H1 (cell line): ENCODE results near the gene DCDC2C. TPM values are rescaled to one million over a fixed set of nuclear protein-coding genes. Genes with fewer than 3 reads are reported as not detected.

Source experiments
- CTCF ChIA-PET: fragments of 300-600 bp; sonication (Branson Sonifier 250); formaldehyde crosslinking; loops from one replicate; lab custom pipeline; 2021; ENCODE audit not compliant: partially characterized antibody; lab: Charles Lee
- POLR2A ChIA-PET: fragments of 300-600 bp; sonication (Branson Sonifier 250); formaldehyde crosslinking; loops from one replicate; lab custom pipeline; 2021; ENCODE audit warnings: inconsistent platforms; ENCODE audit not compliant: partially characterized antibody; lab: Charles Lee
- DNase-seq, 2 experiments: peaks; one replicate each; pipeline versions ENCODE4 v3.0.0 to v3.0.0-alpha.2; 2010 to 2022; ENCODE audit warnings: low spot score in 2 of 2, low read depth in 1 of 2, mixed read lengths in 1 of 2
- FAIRE-seq: peaks from 2 replicates; lab custom pipeline; 2011; peaks lifted over from hg19 to GRCh38; lab: Jason Lieb, UNC
- H2AFZ ChIP-seq: 2 replicates; pipeline ENCODE4 v1.8.1; 2012; ENCODE audit warnings: low read length, inconsistent platforms
- H2AK5ac ChIP-seq: 2 replicates; pipeline ENCODE4 v1.6.1; 2013; ENCODE audit warnings: low read depth, low read length
- H2BK120ac ChIP-seq: replicated peaks from 2 replicates; pipeline ENCODE3; 2013; ENCODE audit warnings: low read depth, low read length, inconsistent platforms
- H2BK12ac ChIP-seq: 2 replicates; pipeline ENCODE4 v1.6.1; 2013; ENCODE audit warnings: low read depth, low read length
- H2BK15ac ChIP-seq: 2 replicates; pipeline ENCODE4 v1.6.1; 2013; ENCODE audit warnings: low read length
- H2BK20ac ChIP-seq: 2 replicates; pipeline ENCODE4 v1.6.1; 2013; ENCODE audit warnings: low read length
- H2BK5ac ChIP-seq: 2 replicates; pipeline ENCODE4 v1.6.1; 2013; ENCODE audit warnings: low read depth, low read length
- H3K14ac ChIP-seq: 2 replicates; pipeline ENCODE4 v1.6.1; 2013; ENCODE audit warnings: inconsistent platforms; ENCODE audit not compliant: insufficient read length
- H3K18ac ChIP-seq: 2 replicates; pipeline ENCODE4 v1.6.1; 2013; ENCODE audit warnings: low read length; ENCODE audit errors: extremely low read depth
- H3K23ac ChIP-seq: 2 replicates; pipeline ENCODE4 v1.6.1; 2013; ENCODE audit warnings: inconsistent platforms; ENCODE audit not compliant: insufficient read length
- H3K23me2 ChIP-seq: 2 replicates; pipeline ENCODE4 v1.6.1; 2013; ENCODE audit warnings: low read depth, low read length
- H3K27ac ChIP-seq: 2 replicates; pipeline ENCODE4 v1.6.1; 2011; ENCODE audit warnings: low read depth, low read length, inconsistent platforms
- H3K27me3 ChIP-seq, 4 experiments: replicated peaks in 1 of 4; 1 replicate in 1 of 4; 2 replicates in 3 of 4; pipeline versions ENCODE4 v1.6.1 to v1.8.1; 2011 to 2013; ENCODE audit warnings: low read length in 3 of 4, mild to moderate bottlenecking in 3 of 4, inconsistent platforms in 2 of 4, mixed read lengths in 2 of 4, moderate library complexity in 1 of 4; ENCODE audit not compliant: control insufficient read depth in 3 of 4, insufficient read depth in 3 of 4; ENCODE audit errors: extremely low read depth in 1 of 4
- H3K36me3 ChIP-seq, 4 experiments: 2 replicates each; pipeline versions ENCODE4 v1.6.1 to v1.8.1; 2011 to 2013; ENCODE audit warnings: mild to moderate bottlenecking in 4 of 4, low read length in 3 of 4, moderate library complexity in 2 of 4, control low read depth in 1 of 4, inconsistent platforms in 1 of 4; ENCODE audit not compliant: insufficient read depth in 4 of 4, control insufficient read depth in 2 of 4
- H3K4ac ChIP-seq: replicated peaks from 2 replicates; pipeline ENCODE3; 2013; ENCODE audit warnings: low read length, low read depth, mixed read lengths, inconsistent platforms; ENCODE audit not compliant: insufficient read length
- H3K4me1 ChIP-seq, 4 experiments: replicated peaks in 1 of 4; 1 replicate in 1 of 4; 2 replicates in 3 of 4; pipeline versions ENCODE4 v1.6.1 to v1.8.1; 2011 to 2013; ENCODE audit warnings: low read length in 3 of 4, inconsistent platforms in 2 of 4, mixed read lengths in 1 of 4; ENCODE audit not compliant: insufficient read depth in 4 of 4, control insufficient read depth in 3 of 4
- H3K4me2 ChIP-seq, 2 experiments: 2 replicates each; pipeline versions ENCODE4 v1.6.1 to v1.8.1; 2011 to 2013; ENCODE audit warnings: low read depth in 2 of 2, low read length in 2 of 2, control low read depth in 1 of 2, inconsistent platforms in 1 of 2, mild to moderate bottlenecking in 1 of 2; ENCODE audit not compliant: insufficient read depth in 1 of 2
- H3K4me3 ChIP-seq, 4 experiments: fragments of 200-600, 300-600 bp in 1 of 4; sonication (generic), shearing (Covaris generic), sonication (Bioruptor Twin) in 1 of 4; 2 replicates each; pipeline versions ENCODE4 v1.5.1 to v1.8.1; 2011 to 2016; ENCODE audit warnings: low read length in 4 of 4, low read depth in 3 of 4, control low read depth in 2 of 4, inconsistent platforms in 2 of 4, mild to moderate bottlenecking in 2 of 4, mixed read lengths in 1 of 4, moderate library complexity in 1 of 4; ENCODE audit not compliant: insufficient read depth in 2 of 4; ENCODE audit errors: extremely low read depth in 1 of 4
- H3K56ac ChIP-seq: replicated peaks from 2 replicates; pipeline ENCODE3; 2013; ENCODE audit warnings: low read depth, mild to moderate bottlenecking, mixed read lengths, low read length, inconsistent platforms; ENCODE audit not compliant: insufficient read length
- H3K79me1 ChIP-seq: 2 replicates; pipeline ENCODE4 v1.6.1; 2013; ENCODE audit warnings: low read depth, low read length, control low read depth
- H3K79me2 ChIP-seq, 2 experiments: 2 replicates each; pipeline versions ENCODE4 v1.6.1 to v1.8.1; 2012 to 2013; ENCODE audit warnings: low read length in 2 of 2, mild to moderate bottlenecking in 2 of 2, inconsistent platforms in 1 of 2; ENCODE audit not compliant: insufficient read depth in 2 of 2, control insufficient read depth in 1 of 2
- H3K9ac ChIP-seq, 4 experiments: replicated peaks in 1 of 4; 1 replicate in 1 of 4; 2 replicates in 3 of 4; pipeline versions ENCODE4 v1.6.1 to v1.8.1; 2011 to 2013; ENCODE audit warnings: low read depth in 3 of 4, low read length in 3 of 4, control low read depth in 2 of 4, mild to moderate bottlenecking in 2 of 4, moderate library complexity in 2 of 4, inconsistent platforms in 1 of 4; ENCODE audit errors: extremely low read depth in 1 of 4
- H3K9me3 ChIP-seq, 2 experiments: 2 replicates each; pipeline versions ENCODE4 v1.6.1 to v1.8.1; 2012 to 2013; ENCODE audit warnings: mild to moderate bottlenecking in 2 of 2, moderate library complexity in 2 of 2, control low read depth in 1 of 2, inconsistent platforms in 1 of 2, low read depth in 1 of 2, low read length in 1 of 2, mixed read lengths in 1 of 2; ENCODE audit not compliant: insufficient read depth in 2 of 2
- H4K20me1 ChIP-seq, 2 experiments: replicated peaks in 1 of 2; 2 replicates each; pipeline versions ENCODE3 to v1.8.1; 2011 to 2013; ENCODE audit warnings: inconsistent platforms in 2 of 2, low read length in 2 of 2, mild to moderate bottlenecking in 1 of 2; ENCODE audit not compliant: insufficient read depth in 2 of 2, control insufficient read depth in 1 of 2
- H4K5ac ChIP-seq: 2 replicates; pipeline ENCODE4 v1.6.1; 2013; ENCODE audit warnings: low read length, low read depth, mixed read lengths, inconsistent platforms; ENCODE audit not compliant: insufficient read length
- H4K8ac ChIP-seq: 2 replicates; pipeline ENCODE4 v1.8.0; 2013; ENCODE audit warnings: mild to moderate bottlenecking, moderate library complexity, low read length, inconsistent platforms; ENCODE audit not compliant: insufficient read depth; ENCODE audit errors: extremely low read depth
- H4K91ac ChIP-seq: replicated peaks from 2 replicates; pipeline ENCODE3; 2013; ENCODE audit warnings: low read length, mixed read lengths, inconsistent platforms; ENCODE audit not compliant: insufficient read length
- CEBPB ChIP-seq: IDR thresholded peaks from 2 replicates; pipeline ENCODE4 v1.6.1; 2012; ENCODE audit warnings: low read depth, low read length
- POU5F1 ChIP-seq: IDR thresholded peaks from 2 replicates; pipeline ENCODE4 v1.6.1; 2011; ENCODE audit warnings: low read depth, mild to moderate bottlenecking, low read length, moderate library complexity
- RFX5 ChIP-seq: IDR thresholded peaks from 2 replicates; pipeline ENCODE4 v1.6.1; 2011; ENCODE audit warnings: low read depth, low read length, improper control_type of control experiment, borderline replicate concordance
- RXRA ChIP-seq: IDR thresholded peaks from 2 replicates; pipeline ENCODE4 v1.6.1; 2011; ENCODE audit warnings: low read depth, mild to moderate bottlenecking, low read length, moderate library complexity; ENCODE audit not compliant: insufficient read depth
- SAP30 ChIP-seq: fragments of 300-600 bp; sonication (generic); IDR thresholded peaks from 2 replicates; pipeline ENCODE4 v1.7.1; 2012; ENCODE audit warnings: low read length, moderate library complexity, mild to moderate bottlenecking, inconsistent platforms; ENCODE audit not compliant: insufficient read depth, insufficient replicate concordance
- SP1 ChIP-seq: IDR thresholded peaks from 2 replicates; pipeline ENCODE4 v1.6.1; 2011; ENCODE audit warnings: low read depth, low read length
- WGBS, 2 experiments: shearing (Covaris generic) in 1 of 2; methylation state at CpG; one replicate each; pipeline versions ENCODE4 v1.1.6 to v1.1.7; 2013 to 2015; ENCODE audit warnings: low lambda C conversion rate in 2 of 2, mixed read lengths in 2 of 2, inconsistent platforms in 1 of 2, low coverage in 1 of 2, missing lambda C conversion rate in 1 of 2; ENCODE audit not compliant: insufficient replicate concordance in 2 of 2, insufficient coverage in 1 of 2, insufficient read length in 1 of 2; ENCODE audit errors: extremely low coverage in 1 of 2, missing lambda C conversion rate in 1 of 2; 5-methylcytosine and 5-hydroxymethylcytosine counted together
- polyA plus RNA-seq, 7 experiments: library from polyadenylated mRNA; depleted of rRNA in 3 of 7; stranded (reverse) in 5 of 7; unstranded in 2 of 7; fragments of >200 nt in 5 of 7; fragments of 200-250 nt in 2 of 7; gene quantifications; 1 replicate in 5 of 7; 2 replicates in 1 of 7; 4 replicates in 1 of 7; pipeline versions ENCODE4 v1.2.1 to v1.2.3, GENCODE V29; 2011 to 2013; ENCODE audit warnings: missing spikeins in 2 of 7, mixed read lengths in 2 of 7
- total RNA-seq: library from RNA; stranded (reverse); fragmentation: NEBNext Ultra II Directional; extraction: Animal tissue kit (Norgen Biotek cat#: 25700); gene quantifications from 2 replicates; pipeline ENCODE4 v1.2.1, GENCODE V29; 2021
- TF ChIP-seq, protein P1 (sequence below): IDR thresholded peaks from 2 replicates; pipeline ENCODE4 v1.6.1; 2011; ENCODE audit warnings: low read depth, mild to moderate bottlenecking, low read length; ENCODE audit not compliant: insufficient read depth

The DCDC2C gene
- total and polyA plus RNA-seq, 2 of the 8 experiments (the other 6 are each of a cell fraction or from before 2014, with no cell fraction given) = 0.50 TPM; not detected in 1

DNA sequence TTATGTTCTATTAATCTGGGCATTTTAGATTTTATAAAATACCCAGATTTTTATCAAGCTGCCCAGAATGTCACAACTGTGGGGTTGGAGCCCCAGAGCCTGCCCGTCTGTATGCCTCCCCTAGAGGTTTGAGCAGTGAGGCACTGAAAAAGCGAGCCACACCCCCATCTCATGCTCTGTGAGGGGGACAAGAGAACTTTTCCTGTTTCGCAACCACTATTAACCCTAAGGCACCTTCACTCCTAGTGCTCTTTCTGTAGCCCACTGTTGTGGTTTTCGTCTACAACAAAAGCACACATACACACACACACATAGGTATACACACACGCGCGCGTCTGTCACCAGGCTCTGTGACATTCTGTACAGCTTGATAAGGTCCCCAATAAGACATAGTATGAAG, 38.0 kb downstream of the DCDC2C start:
- Histone ChIP-seq H3K4me3 (no peak overlapping the region), H3K79me1 (no peaks in the 10 kb centered on the region), H2BK12ac (0 out of 2 replicates have a peak overlapping the region, but pooled peaks have one; percentile 27), H3K23ac (no peak overlapping the region), H2AK5ac (no peak overlapping the region), H3K27ac (no peak overlapping the region), H3K23me2 (no peaks in the 10 kb centered on the region), H2AFZ (no peak overlapping the region), H3K9ac (no peak overlapping the region), H3K36me3 (no peaks in the 10 kb centered on the region), H3K4me1 (no peaks in the 10 kb centered on the region), H3K56ac (no peak overlapping the region)
- POLR2A ChIA-PET = interaction anchor here (0.8 kb wide), 1 partner anchor 12 kb away, joined by 3 read pairs; no protein-coding TSS in a partner anchor
- CTCF ChIA-PET = interaction anchor here (0.9 to 9.8 kb wide), 9 partner anchors 13 to 125 kb away, joined by 3 to 79 read pairs (median 5); no protein-coding TSS in a partner anchor
- WGBS, 2 experiments = 90% methylated on average over 8 of the region's 8 CpGs; no CpG with 5 or more reads in 1 of the 2 experiments
- no peak for TF ChIP-seq POU5F1
- no peak for TF ChIP-seq RFX5
- no peak for TF ChIP-seq SAP30
- no peak for TF ChIP-seq SP1
- TF ChIP-seq, protein P1, sequence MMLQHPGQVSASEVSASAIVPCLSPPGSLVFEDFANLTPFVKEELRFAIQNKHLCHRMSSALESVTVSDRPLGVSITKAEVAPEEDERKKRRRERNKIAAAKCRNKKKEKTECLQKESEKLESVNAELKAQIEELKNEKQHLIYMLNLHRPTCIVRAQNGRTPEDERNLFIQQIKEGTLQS = no peak
- peak; percentile 77 for TF ChIP-seq CEBPB
- no peak for TF ChIP-seq RXRA
- TF ChIP-seq, all 59 proteins: peak for 1
- no peak overlapping the region for H2BK15ac ChIP-seq
- no peak overlapping the region for H3K4me2 ChIP-seq
- DNase-seq (no peak), FAIRE-seq (no peak)
- no peak overlapping the region for H4K91ac ChIP-seq
- no peaks in the 10 kb centered on the region for H4K20me1 ChIP-seq
- no peaks in the 10 kb centered on the region for H3K79me2 ChIP-seq
- no peak overlapping the region for H3K14ac ChIP-seq
- no peaks in the 10 kb centered on the region for H3K27me3 ChIP-seq
- H2BK20ac ChIP-seq = no peak overlapping the region
- H4K5ac ChIP-seq = no peak overlapping the region
- H2BK120ac ChIP-seq = no peak overlapping the region
- H2BK5ac ChIP-seq = no peak overlapping the region
- H3K18ac ChIP-seq = no peak overlapping the region
- H3K4ac ChIP-seq = no peak overlapping the region
- peaks cover 0 to 4% of the 10 kb centered on the region in 2 experiments; a peak in 1 of 4 replicates for H3K9me3 ChIP-seq
- no peak overlapping the region for H4K8ac ChIP-seq
